Stimulated activated CD8-positive, alpha-beta memory T cell treated with anti-CD3 and anti-CD28 coated beads, Interleukin-4, amount 100 ng/mL, for 4 hours (primary cell): ENCODE results near the gene RELN.
"Not testable (repeated sequence)": the region's sequence is repeated elsewhere in the genome, so short reads cannot be mapped to it uniquely, and the experiment has no call there.

Experiments
- DNase-seq, 2 donors: peaks; one replicate each; pipeline ENCODE4 v3.0.0-alpha.2; 2020; ENCODE audit warnings: low read depth in 2 of 2, low spot score in 1 of 2

RELN gene

GRCh38 chr7:103989200-103989784, at the start of gene RELN:
RELN (minus strand) TSS chr7:103989658; CDS start chr7:103989356, 302 bp downstream.
- no peak for DNase-seq

GRCh38 chr7:104038136-104038535, 48.7 kb upstream of the RELN start:
- DNase-seq = no peak

GRCh38 chr7:104036889-104037288, 47.4 kb upstream of the RELN start:
- not testable (repeated sequence) for DNase-seq

GRCh38 chr7:104035351-104035750, 45.9 kb upstream of the RELN start:
- no peak for DNase-seq

GRCh38 chr7:104034679-104035078, 45.2 kb upstream of the RELN start:
- no peak for DNase-seq

GRCh38 chr7:104033837-104034236, 44.4 kb upstream of the RELN start:
- DNase-seq = no peak

GRCh38 chr7:104032486-104032885, 43.0 kb upstream of the RELN start:
- no peak for DNase-seq

GRCh38 chr7:104029765-104030164, 40.3 kb upstream of the RELN start:
- no peak for DNase-seq

GRCh38 chr7:104024632-104025031, 35.2 kb upstream of the RELN start:
- DNase-seq = no peak

- DNase-seq = no peak
These were observed 33.6 kb upstream of the RELN start for GRCh38 chr7:104023100-104023499.

- no peak for DNase-seq
These were observed 29.0 kb upstream of the RELN start for GRCh38 chr7:104018425-104018824.

GRCh38 chr7:104017001-104017400, 27.5 kb upstream of the RELN start:
- DNase-seq = no peak

- no peak for DNase-seq
These were observed 23.4 kb upstream of the RELN start for GRCh38 chr7:104012835-104013234.

- DNase-seq = no peak
These were observed 22.4 kb upstream of the RELN start for GRCh38 chr7:104011829-104012228.

GRCh38 chr7:104010052-104010909, 20.8 kb upstream of the RELN start:
- no peak for DNase-seq

- no peak for DNase-seq
These were observed 18.6 kb upstream of the RELN start for GRCh38 chr7:104008107-104008506.

GRCh38 chr7:104007614-104008013, 18.2 kb upstream of the RELN start:
- DNase-seq = no peak

GRCh38 chr7:104005197-104005596, 15.7 kb upstream of the RELN start:
- DNase-seq = no peak

GRCh38 chr7:103996639-103997038, 7.2 kb upstream of the RELN start:
- no peak for DNase-seq

GRCh38 chr7:103996017-103996551, 6.6 kb upstream of the RELN start:
- DNase-seq = no peak

- no peak for DNase-seq
These were observed 6.1 kb upstream of the RELN start for GRCh38 chr7:103995554-103995953.

- no peak for DNase-seq
These were observed 4.1 kb upstream of the RELN start for GRCh38 chr7:103993551-103993950.
